ENCODE measurements around the gene SMIM45.
A peak's percentile ranks its signal among the peaks of the same experiment; 100 is the strongest.

The SMIM45 gene

GRCh38 chr22:41966225-41966606, 14.3 kb downstream of the SMIM45 start:
- TF ChIP-seq POLR2A (IDR thresholded peaks at IDR 0.05) (no peak), CTCF (IDR thresholded peaks at IDR 0.05) (no peak)
- no peak for DNase-seq
- no peak overlapping the region for H3K27ac ChIP-seq
- peaks cover 0 to 17% (median 0%) of the 10 kb centered on the region in 4 donors for H3K27me3 ChIP-seq
- H3K9me3 ChIP-seq: no peaks in the 10 kb centered on the region
- 88 to 89% methylated on average over 2 of the region's 2 CpGs for whole genome bisulfite sequencing, 2 donors
- intact Hi-C loops (cut with DNase I): no loop called here
- H3K4me1 ChIP-seq: peaks cover 0 to 4% (median 0%) of the 10 kb centered on the region in 3 donors
- no peaks in the 10 kb centered on the region for H3K36me3 ChIP-seq
- no peak overlapping the region for H3K4me3 ChIP-seq

- intact Hi-C loops (cut with DNase I): no loop called here
- TF ChIP-seq CTCF (IDR thresholded peaks at IDR 0.05) (peak in 3 of 6 experiments; percentile 25 to 53 (median 34)), POLR2A (IDR thresholded peaks at IDR 0.05) (no peak)
- no peak for DNase-seq
- Histone ChIP-seq H3K27ac (no peak overlapping the region), H3K4me1 (peaks cover 0 to 4% (median 0%) of the 10 kb centered on the region in 3 donors), H3K36me3 (no peaks in the 10 kb centered on the region), H3K9me3 (no peaks in the 10 kb centered on the region), H3K4me3 (no peak overlapping the region), H3K27me3 (peaks cover 0 to 22% (median 0%) of the 10 kb centered on the region in 4 donors)
- WGBS, 2 donors: 19 to 34% methylated on average over 6 to 8 of the region's 8 CpGs
Measured at GRCh38 chr22:41966607-41967240, 14.8 kb downstream of the SMIM45 start.

- WGBS, 2 donors: 43 to 54% methylated on average over 7 of the region's 9 CpGs
- intact Hi-C loops (cut with DNase I): no loop called here
- Histone ChIP-seq H3K9me3 (no peaks in the 10 kb centered on the region), H3K4me1 (peaks cover 0 to 4% (median 0%) of the 10 kb centered on the region in 3 donors), H3K27me3 (peaks cover 0 to 41% (median 0%) of the 10 kb centered on the region in 4 donors), H3K27ac (no peak overlapping the region), H3K36me3 (no peaks in the 10 kb centered on the region), H3K4me3 (no peak overlapping the region)
- DNase-seq: no peak
- TF ChIP-seq POLR2A (IDR thresholded peaks at IDR 0.05) (no peak), CTCF (IDR thresholded peaks at IDR 0.05) (no peak)
Measured at GRCh38 chr22:41968601-41969000, 16.7 kb downstream of the SMIM45 start.

GRCh38 chr22:41969110-41969646, 17.2 kb downstream of the SMIM45 start, which contains the start of gene SEPTIN3:
Gene SEPTIN3, plus strand, starts transcription at chr22:41969443. Its CDS starts 2,050 bp downstream, at chr22:41971493.
- Histone ChIP-seq H3K4me3 (no peak within 1 kb of the TSS), H3K9me3 (no peaks in the 10 kb centered on the region), H3K36me3 (no peaks in the 10 kb centered on the region), H3K27ac (no peak within 1 kb of the TSS), H3K4me1 (peaks cover 0 to 4% (median 0%) of the 10 kb centered on the region in 3 donors), H3K27me3 (peaks cover 0 to 47% (median 0%) of the 10 kb centered on the region in 4 donors)
- intact Hi-C loops (cut with DNase I): no loop called here
- TF ChIP-seq CTCF (IDR thresholded peaks at IDR 0.05) (no peak), POLR2A (IDR thresholded peaks at IDR 0.05) (no peak)
- 63 to 90% methylated on average over 2 to 5 of the region's 8 CpGs for WGBS, 2 donors
- no peak for DNase-seq

- Histone ChIP-seq H3K4me3 (no peak overlapping the region), H3K9me3 (no peaks in the 10 kb centered on the region), H3K36me3 (no peaks in the 10 kb centered on the region), H3K4me1 (peaks cover 0 to 4% (median 0%) of the 10 kb centered on the region in 3 donors), H3K27me3 (peaks cover 0 to 61% (median 0%) of the 10 kb centered on the region in 4 donors), H3K27ac (no peak overlapping the region)
- intact Hi-C loops (cut with DNase I): no loop called here
- TF ChIP-seq CTCF (IDR thresholded peaks at IDR 0.05): no peak
- TF ChIP-seq POLR2A (IDR thresholded peaks at IDR 0.05): no peak
- 82 to 91% methylated on average over 2 of the region's 2 CpGs for WGBS, 2 donors
- DNase-seq: no peak
Measured at GRCh38 chr22:41970601-41971000, 18.7 kb downstream of the SMIM45 start.

All from esophagus squamous epithelium (tissue), 5 donors.